Astrocyte of the cerebellum (primary cell): ENCODE data around the gene GPR84.

Experiments used
- DNase-seq: peaks from one replicate; pipeline ENCODE4 v3.0.0-alpha.2; 2011; ENCODE audit warnings: low read depth
- H3K4me3 ChIP-seq: 2 replicates; pipeline ENCODE4 v1.5.1; 2011; ENCODE audit warnings: mild to moderate bottlenecking, low read depth, low read length, moderate library complexity
- in situ Hi-C: cut with HindIII; loops from 2 replicates; pipeline ENCODE4 v1.10.0; 2017; ENCODE audit warnings: low sequenced_read_pairs
- TF ChIP-seq, protein P1 (sequence below): IDR thresholded peaks from 2 replicates; pipeline ENCODE4 v1.5.1; 2012; ENCODE audit warnings: low read length, low read depth, moderate library complexity, mild to moderate bottlenecking; ENCODE audit errors: missing control alignments

GPR84 gene

DNA sequence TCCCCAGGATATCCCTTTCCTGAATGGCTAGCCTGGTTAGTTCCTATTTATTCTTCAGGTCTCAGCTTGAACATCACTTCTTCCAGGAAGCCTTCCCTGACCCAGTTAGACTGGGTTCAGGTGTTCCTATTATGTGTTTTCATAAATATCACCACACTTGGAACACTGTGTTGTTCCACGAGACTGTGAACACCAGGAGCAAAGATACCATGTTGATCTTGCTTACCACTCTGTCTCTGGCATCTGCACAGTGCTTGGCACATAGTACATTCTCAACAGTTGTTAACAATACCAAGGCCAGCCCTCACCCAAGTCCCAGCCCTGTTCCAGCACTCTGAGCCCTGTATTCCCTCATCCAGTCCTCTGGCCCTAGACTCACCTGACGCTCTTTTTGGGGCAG, 33.9 kb upstream of the GPR84 start:
- DNase-seq = no peak
- in situ Hi-C loops = no loop called here
- no peak overlapping the region for H3K4me3 ChIP-seq
- TF ChIP-seq, protein P1, sequence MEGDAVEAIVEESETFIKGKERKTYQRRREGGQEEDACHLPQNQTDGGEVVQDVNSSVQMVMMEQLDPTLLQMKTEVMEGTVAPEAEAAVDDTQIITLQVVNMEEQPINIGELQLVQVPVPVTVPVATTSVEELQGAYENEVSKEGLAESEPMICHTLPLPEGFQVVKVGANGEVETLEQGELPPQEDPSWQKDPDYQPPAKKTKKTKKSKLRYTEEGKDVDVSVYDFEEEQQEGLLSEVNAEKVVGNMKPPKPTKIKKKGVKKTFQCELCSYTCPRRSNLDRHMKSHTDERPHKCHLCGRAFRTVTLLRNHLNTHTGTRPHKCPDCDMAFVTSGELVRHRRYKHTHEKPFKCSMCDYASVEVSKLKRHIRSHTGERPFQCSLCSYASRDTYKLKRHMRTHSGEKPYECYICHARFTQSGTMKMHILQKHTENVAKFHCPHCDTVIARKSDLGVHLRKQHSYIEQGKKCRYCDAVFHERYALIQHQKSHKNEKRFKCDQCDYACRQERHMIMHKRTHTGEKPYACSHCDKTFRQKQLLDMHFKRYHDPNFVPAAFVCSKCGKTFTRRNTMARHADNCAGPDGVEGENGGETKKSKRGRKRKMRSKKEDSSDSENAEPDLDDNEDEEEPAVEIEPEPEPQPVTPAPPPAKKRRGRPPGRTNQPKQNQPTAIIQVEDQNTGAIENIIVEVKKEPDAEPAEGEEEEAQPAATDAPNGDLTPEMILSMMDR = no peak

DNA sequence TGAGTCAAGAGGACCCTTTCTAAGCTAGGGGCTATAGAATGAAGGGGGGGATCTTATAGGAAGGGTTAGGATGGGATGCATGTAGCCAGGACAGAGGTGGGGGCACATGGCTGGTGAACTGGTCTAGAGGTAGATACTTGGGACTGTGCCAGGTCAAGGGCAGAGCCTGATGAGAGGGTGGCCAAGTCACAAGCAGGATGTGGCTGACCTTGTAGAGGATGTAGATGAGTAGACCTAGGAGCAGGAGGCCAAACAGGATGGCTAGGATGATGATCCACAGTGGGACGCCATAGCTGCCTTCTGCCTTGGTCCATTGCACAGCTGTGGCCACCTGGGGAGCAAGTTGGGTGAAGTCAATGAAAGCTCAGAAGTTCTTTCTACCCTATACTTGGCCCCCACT, 32.9 kb upstream of the GPR84 start:
- in situ Hi-C loops = no loop called here
- DNase-seq = no peak
- no peak overlapping the region for H3K4me3 ChIP-seq
- TF ChIP-seq, protein P1 = no peak

DNA sequence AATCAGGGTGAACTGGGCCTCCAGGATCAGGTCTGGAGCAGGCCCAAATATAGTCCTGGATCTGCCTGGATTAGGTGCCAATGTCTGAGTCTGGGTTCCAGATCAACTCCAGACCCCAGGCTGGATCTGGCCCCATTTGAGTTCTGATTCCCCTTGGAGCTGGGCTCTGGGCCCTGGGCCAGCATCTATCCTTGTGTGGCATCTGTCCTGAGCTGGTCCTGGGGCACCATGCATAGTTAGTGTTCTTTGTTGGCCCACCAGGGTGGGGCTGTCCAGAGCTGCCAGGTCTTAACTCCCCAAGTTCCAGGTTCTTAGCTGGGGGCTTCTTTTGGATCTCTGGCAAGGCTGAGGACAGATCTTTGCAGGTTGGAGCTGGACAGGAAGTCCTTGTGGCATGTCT, 31.3 kb upstream of the GPR84 start:
- DNase-seq = no peak
- in situ Hi-C loops = no loop called here
- no peak overlapping the region for H3K4me3 ChIP-seq
- TF ChIP-seq, protein P1 = no peak

- in situ Hi-C loops = no loop called here
- TF ChIP-seq, protein P1 = no peak
- H3K4me3 ChIP-seq = no peak overlapping the region
- no peak for DNase-seq
Measured at GRCh38 chr12:54394986-54395385, 30.7 kb upstream of the GPR84 start.

DNA sequence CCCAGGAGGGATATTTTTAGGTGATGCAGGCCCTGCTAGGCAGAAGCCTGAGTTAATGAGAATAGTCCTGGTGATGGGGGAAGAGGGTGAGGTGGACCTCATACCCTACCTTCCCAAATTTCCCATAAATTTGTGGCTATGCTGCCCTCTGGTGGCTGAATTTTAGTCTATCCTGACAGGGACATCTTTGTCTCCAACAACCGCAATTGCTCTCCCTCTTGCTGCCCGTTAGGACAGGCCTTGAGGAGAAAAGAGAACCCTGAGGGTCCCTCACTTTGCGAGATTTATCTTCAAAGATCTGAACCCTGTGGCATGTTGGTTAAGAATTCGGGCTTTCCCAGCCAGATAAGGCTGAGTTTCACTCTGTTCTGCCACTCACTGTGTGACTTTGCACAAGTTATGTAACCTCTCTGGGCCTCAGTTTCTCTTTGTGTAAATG, 30.0 kb upstream of the GPR84 start:
- in situ Hi-C loops = no loop called here
- no peak overlapping the region for H3K4me3 ChIP-seq
- peak; percentile 13 for DNase-seq
- TF ChIP-seq, protein P1 = peak; percentile 73

GRCh38 chr12:54393743-54394142, 29.5 kb upstream of the GPR84 start:
- TF ChIP-seq, protein P1 = no peak
- H3K4me3 ChIP-seq = no peak overlapping the region
- in situ Hi-C loops = no loop called here
- DNase-seq = no peak

DNA sequence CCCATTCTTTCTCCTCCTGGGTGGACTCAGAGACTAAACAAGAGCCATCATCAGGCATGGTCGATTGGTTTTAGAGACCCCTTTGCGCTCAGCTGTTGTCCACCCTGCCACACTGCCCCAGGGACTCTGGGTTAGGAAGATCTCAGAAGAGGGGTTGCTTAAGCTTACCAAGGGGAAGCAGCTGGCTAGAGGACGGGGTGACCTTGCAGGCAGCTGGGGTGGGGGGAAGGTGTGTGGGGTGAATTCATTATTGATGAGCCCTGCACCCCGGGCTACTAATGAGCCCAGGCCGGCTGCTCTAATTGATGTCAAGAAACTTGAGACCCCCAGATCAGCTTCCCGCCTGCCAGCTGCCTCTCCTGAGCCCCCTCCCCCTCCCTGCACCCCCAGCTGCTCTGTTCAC, 28.9 kb upstream of the GPR84 start:
- TF ChIP-seq, protein P1 = no peak

More for the DNA sequence above, 28.9 kb upstream of the GPR84 start:
- H3K4me3 ChIP-seq = no peak overlapping the region
- DNase-seq = no peak
- in situ Hi-C loops = no loop called here
